ENCODE results near the gene CACNB1. TPM values are rescaled to one million over a fixed set of nuclear protein-coding genes. Genes with fewer than 3 reads are reported as not detected.

The CACNB1 gene
- total and polyA plus RNA-seq, 4 donors: 15.5 to 57.5 (median 31.2) TPM

- no peaks in the 10 kb centered on the region for H3K4me1 ChIP-seq (ENCODE audit: control insufficient read depth, insufficient read depth, low read length)
- 90% methylated on average over 2 of the region's 5 CpGs for WGBS (ENCODE audit: insufficient coverage)
- no peak for DNase-seq (ENCODE audit: low read depth in 4 of 6, low spot score in 6 of 6)
- no peak overlapping the region for H3K27ac ChIP-seq (ENCODE audit: low read depth, low read length)
- no peaks in the 10 kb centered on the region for H3K9me3 ChIP-seq (ENCODE audit: control insufficient read depth, insufficient read depth, low read length)
- no peaks in the 10 kb centered on the region for H3K27me3 ChIP-seq (ENCODE audit: control insufficient read depth, insufficient read depth, low read length)
- H3K36me3 ChIP-seq (ENCODE audit: control insufficient read depth, insufficient read depth, low read length): peaks cover 87% of the 10 kb centered on the region
- no peak overlapping the region for H3K4me3 ChIP-seq (ENCODE audit: low read depth, low read length)
Observed at GRCh38 chr17:39183045-39183444, 14.4 kb downstream of the CACNB1 start.

- no peaks in the 10 kb centered on the region for H3K4me1 ChIP-seq (ENCODE audit: control insufficient read depth, insufficient read depth, low read length)
- no peak overlapping the region for H3K27ac ChIP-seq (ENCODE audit: low read depth, low read length)
- 100% methylated on average over 3 of the region's 5 CpGs for WGBS (ENCODE audit: insufficient coverage)
- H3K4me3 ChIP-seq (ENCODE audit: low read depth, low read length): no peak overlapping the region
- DNase-seq (ENCODE audit: low read depth in 4 of 6, low spot score in 6 of 6): no peak
- H3K9me3 ChIP-seq (ENCODE audit: control insufficient read depth, insufficient read depth, low read length): no peaks in the 10 kb centered on the region
- no peaks in the 10 kb centered on the region for H3K27me3 ChIP-seq (ENCODE audit: control insufficient read depth, insufficient read depth, low read length)
- H3K36me3 ChIP-seq (ENCODE audit: control insufficient read depth, insufficient read depth, low read length): peaks cover 87% of the 10 kb centered on the region
Observed at GRCh38 chr17:39181303-39181702, 16.2 kb downstream of the CACNB1 start.

GRCh38 chr17:39178536-39178935 lies 18.9 kb downstream of the CACNB1 start:
- WGBS (ENCODE audit: insufficient coverage): 81% methylated on average over 4 of the region's 4 CpGs
- no peaks in the 10 kb centered on the region for H3K9me3 ChIP-seq (ENCODE audit: control insufficient read depth, insufficient read depth, low read length)
- H3K4me1 ChIP-seq (ENCODE audit: control insufficient read depth, insufficient read depth, low read length): peaks cover 19% of the 10 kb centered on the region
- no peak for DNase-seq (ENCODE audit: low read depth in 4 of 6, low spot score in 6 of 6)
- no peak overlapping the region for H3K27ac ChIP-seq (ENCODE audit: low read depth, low read length)
- H3K27me3 ChIP-seq (ENCODE audit: control insufficient read depth, insufficient read depth, low read length): no peaks in the 10 kb centered on the region
- H3K36me3 ChIP-seq (ENCODE audit: control insufficient read depth, insufficient read depth, low read length): peaks cover 85% of the 10 kb centered on the region
- H3K4me3 ChIP-seq (ENCODE audit: low read depth, low read length): no peak overlapping the region

- H3K36me3 ChIP-seq (ENCODE audit: control insufficient read depth, insufficient read depth, low read length): peaks cover 78% of the 10 kb centered on the region
- no peaks in the 10 kb centered on the region for H3K27me3 ChIP-seq (ENCODE audit: control insufficient read depth, insufficient read depth, low read length)
- peak in 1 of 6 donors; percentile 38 for DNase-seq (ENCODE audit: low read depth in 4 of 6, low spot score in 6 of 6)
- H3K4me1 ChIP-seq (ENCODE audit: control insufficient read depth, insufficient read depth, low read length): peaks cover 22% of the 10 kb centered on the region
- WGBS (ENCODE audit: insufficient coverage): 64% methylated on average over 12 of the region's 12 CpGs
- no peak overlapping the region for H3K27ac ChIP-seq (ENCODE audit: low read depth, low read length)
- no peak overlapping the region for H3K4me3 ChIP-seq (ENCODE audit: low read depth, low read length)
- H3K9me3 ChIP-seq (ENCODE audit: control insufficient read depth, insufficient read depth, low read length): no peaks in the 10 kb centered on the region
Observed at GRCh38 chr17:39177256-39177655, 20.2 kb downstream of the CACNB1 start.

- no peaks in the 10 kb centered on the region for H3K9me3 ChIP-seq (ENCODE audit: control insufficient read depth, insufficient read depth, low read length)
- no peak overlapping the region for H3K27ac ChIP-seq (ENCODE audit: low read depth, low read length)
- H3K36me3 ChIP-seq (ENCODE audit: control insufficient read depth, insufficient read depth, low read length): peaks cover 64% of the 10 kb centered on the region
- H3K4me3 ChIP-seq (ENCODE audit: low read depth, low read length): no peak overlapping the region
- H3K27me3 ChIP-seq (ENCODE audit: control insufficient read depth, insufficient read depth, low read length): no peaks in the 10 kb centered on the region
- DNase-seq (ENCODE audit: low read depth in 4 of 6, low spot score in 6 of 6): no peak
- WGBS (ENCODE audit: insufficient coverage): 73% methylated on average over 10 of the region's 10 CpGs
- H3K4me1 ChIP-seq (ENCODE audit: control insufficient read depth, insufficient read depth, low read length): peaks cover 22% of the 10 kb centered on the region
Observed at GRCh38 chr17:39175695-39176093, 21.8 kb downstream of the CACNB1 start.

DNA sequence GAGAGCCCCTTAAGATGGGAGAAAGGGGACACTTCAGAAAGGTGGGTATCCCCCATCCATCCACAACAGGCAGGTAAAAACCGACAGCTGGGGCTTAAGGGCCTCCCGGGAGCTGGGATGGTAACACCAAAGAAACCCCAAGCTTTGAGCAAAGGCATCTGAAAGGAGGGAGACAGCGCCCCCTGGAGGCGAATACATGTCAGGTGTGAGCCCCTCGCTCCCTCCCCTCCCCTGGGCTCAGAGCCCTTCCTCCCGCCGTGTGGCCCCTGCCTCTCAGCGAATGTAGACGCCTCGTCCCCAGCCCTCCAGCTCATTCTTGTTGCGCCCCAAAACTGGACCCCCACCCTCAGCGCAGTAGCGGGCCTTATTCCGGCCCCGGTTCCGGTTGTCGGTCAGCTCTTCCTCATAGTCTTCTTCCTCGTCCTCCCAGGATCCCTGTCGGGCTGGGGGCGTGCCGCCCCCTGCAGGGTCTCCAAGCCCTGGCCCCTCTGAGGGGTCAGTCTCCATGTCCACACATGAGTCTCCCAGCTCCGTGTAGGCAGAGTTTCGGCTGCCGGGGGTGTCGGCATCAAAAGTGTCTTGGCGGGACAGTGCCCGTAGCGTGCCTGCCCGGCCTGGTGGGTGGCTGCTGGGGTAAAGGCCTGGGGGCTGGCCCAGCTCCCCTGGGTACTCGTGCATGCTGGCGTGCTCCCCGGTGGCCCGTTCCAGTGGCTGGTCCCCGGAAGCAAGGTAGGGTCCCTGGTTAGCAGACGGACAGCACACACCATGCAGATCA lies 22.4 kb downstream of the CACNB1 start:
- Histone ChIP-seq H3K27ac (ENCODE audit: low read depth, low read length) (no peak overlapping the region), H3K9me3 (ENCODE audit: control insufficient read depth, insufficient read depth, low read length) (no peaks in the 10 kb centered on the region), H3K4me1 (ENCODE audit: control insufficient read depth, insufficient read depth, low read length) (peaks cover 22% of the 10 kb centered on the region), H3K27me3 (ENCODE audit: control insufficient read depth, insufficient read depth, low read length) (no peaks in the 10 kb centered on the region), H3K36me3 (ENCODE audit: control insufficient read depth, insufficient read depth, low read length) (peaks cover 58% of the 10 kb centered on the region), H3K4me3 (ENCODE audit: low read depth, low read length) (no peak overlapping the region)
- 52% methylated on average over 32 of the region's 35 CpGs for WGBS (ENCODE audit: insufficient coverage)
- peak in 3 of 6 donors; percentile 60 to 86 (median 85) for DNase-seq (ENCODE audit: low read depth in 4 of 6, low spot score in 6 of 6)

- H3K4me1 ChIP-seq (ENCODE audit: control insufficient read depth, insufficient read depth, low read length): peaks cover 22% of the 10 kb centered on the region
- no peak overlapping the region for H3K27ac ChIP-seq (ENCODE audit: low read depth, low read length)
- no peak overlapping the region for H3K4me3 ChIP-seq (ENCODE audit: low read depth, low read length)
- no peaks in the 10 kb centered on the region for H3K27me3 ChIP-seq (ENCODE audit: control insufficient read depth, insufficient read depth, low read length)
- WGBS (ENCODE audit: insufficient coverage): 46% methylated on average over 9 of the region's 10 CpGs
- DNase-seq (ENCODE audit: low read depth in 4 of 6, low spot score in 6 of 6): peak in 1 of 6 donors; percentile 35
- H3K36me3 ChIP-seq (ENCODE audit: control insufficient read depth, insufficient read depth, low read length): peaks cover 49% of the 10 kb centered on the region
- H3K9me3 ChIP-seq (ENCODE audit: control insufficient read depth, insufficient read depth, low read length): no peaks in the 10 kb centered on the region
Observed at GRCh38 chr17:39173526-39174274, 23.8 kb downstream of the CACNB1 start.

DNA sequence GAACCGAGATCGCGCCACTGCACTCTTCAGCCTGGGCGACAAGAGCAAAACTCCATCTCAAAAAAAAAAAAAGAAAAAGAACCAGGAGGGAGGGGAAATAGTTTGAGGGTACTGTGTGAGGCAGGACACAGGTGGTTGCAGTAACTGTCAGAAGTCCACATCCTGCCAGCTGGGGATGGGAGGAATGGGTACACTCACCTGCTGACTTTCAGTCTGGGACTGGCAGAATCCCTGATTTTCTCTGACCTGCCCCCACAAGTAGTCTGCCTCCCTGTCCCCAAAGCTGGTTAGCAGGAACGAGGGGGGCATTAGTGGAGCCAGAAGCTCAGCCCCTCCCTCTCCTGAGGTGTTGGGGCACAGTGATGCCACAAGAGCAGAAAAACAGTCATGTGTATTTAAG lies 24.4 kb downstream of the CACNB1 start:
- Histone ChIP-seq H3K27ac (ENCODE audit: low read depth, low read length) (no peak overlapping the region), H3K27me3 (ENCODE audit: control insufficient read depth, insufficient read depth, low read length) (no peaks in the 10 kb centered on the region), H3K36me3 (ENCODE audit: control insufficient read depth, insufficient read depth, low read length) (peaks cover 44% of the 10 kb centered on the region), H3K4me3 (ENCODE audit: low read depth, low read length) (no peak overlapping the region), H3K9me3 (ENCODE audit: control insufficient read depth, insufficient read depth, low read length) (no peaks in the 10 kb centered on the region), H3K4me1 (ENCODE audit: control insufficient read depth, insufficient read depth, low read length) (peaks cover 22% of the 10 kb centered on the region)
- DNase-seq (ENCODE audit: low read depth in 4 of 6, low spot score in 6 of 6): no peak
- WGBS (ENCODE audit: insufficient coverage): no CpG with 5 or more reads among the region's 5 CpGs

DNA sequence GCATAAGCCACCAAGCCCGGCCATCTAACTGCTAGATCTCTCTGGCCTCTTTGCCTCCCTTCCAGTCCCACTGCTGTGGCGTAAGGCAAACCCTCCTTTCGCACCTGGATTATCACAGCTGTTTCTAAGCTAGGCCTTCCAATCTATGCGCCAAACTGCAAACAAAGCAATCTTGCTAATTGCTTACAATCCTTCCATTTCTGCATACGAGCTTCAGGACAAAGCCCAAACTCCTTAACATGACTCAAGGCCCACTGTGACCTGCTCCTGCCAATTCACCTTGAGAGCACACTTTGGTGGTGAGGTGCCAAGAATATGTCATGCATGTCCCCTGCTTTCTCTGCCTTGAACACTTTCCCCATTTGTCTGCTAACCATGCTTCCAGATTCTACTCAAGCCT lies 25.5 kb downstream of the CACNB1 start:
- H3K4me1 ChIP-seq (ENCODE audit: control insufficient read depth, insufficient read depth, low read length): peaks cover 22% of the 10 kb centered on the region
- no peak overlapping the region for H3K4me3 ChIP-seq (ENCODE audit: low read depth, low read length)
- peaks cover 8% of the 10 kb centered on the region for H3K27me3 ChIP-seq (ENCODE audit: control insufficient read depth, insufficient read depth, low read length)
- peaks cover 33% of the 10 kb centered on the region for H3K36me3 ChIP-seq (ENCODE audit: control insufficient read depth, insufficient read depth, low read length)
- no peak overlapping the region for H3K27ac ChIP-seq (ENCODE audit: low read depth, low read length)
- DNase-seq (ENCODE audit: low read depth in 4 of 6, low spot score in 6 of 6): no peak
- H3K9me3 ChIP-seq (ENCODE audit: control insufficient read depth, insufficient read depth, low read length): no peaks in the 10 kb centered on the region
- WGBS (ENCODE audit: insufficient coverage): 88% methylated on average over 4 of the region's 5 CpGs

All from spinal cord (tissue), 10 donors.